ENCODE measurements around the gene MBLAC1.

DNA sequence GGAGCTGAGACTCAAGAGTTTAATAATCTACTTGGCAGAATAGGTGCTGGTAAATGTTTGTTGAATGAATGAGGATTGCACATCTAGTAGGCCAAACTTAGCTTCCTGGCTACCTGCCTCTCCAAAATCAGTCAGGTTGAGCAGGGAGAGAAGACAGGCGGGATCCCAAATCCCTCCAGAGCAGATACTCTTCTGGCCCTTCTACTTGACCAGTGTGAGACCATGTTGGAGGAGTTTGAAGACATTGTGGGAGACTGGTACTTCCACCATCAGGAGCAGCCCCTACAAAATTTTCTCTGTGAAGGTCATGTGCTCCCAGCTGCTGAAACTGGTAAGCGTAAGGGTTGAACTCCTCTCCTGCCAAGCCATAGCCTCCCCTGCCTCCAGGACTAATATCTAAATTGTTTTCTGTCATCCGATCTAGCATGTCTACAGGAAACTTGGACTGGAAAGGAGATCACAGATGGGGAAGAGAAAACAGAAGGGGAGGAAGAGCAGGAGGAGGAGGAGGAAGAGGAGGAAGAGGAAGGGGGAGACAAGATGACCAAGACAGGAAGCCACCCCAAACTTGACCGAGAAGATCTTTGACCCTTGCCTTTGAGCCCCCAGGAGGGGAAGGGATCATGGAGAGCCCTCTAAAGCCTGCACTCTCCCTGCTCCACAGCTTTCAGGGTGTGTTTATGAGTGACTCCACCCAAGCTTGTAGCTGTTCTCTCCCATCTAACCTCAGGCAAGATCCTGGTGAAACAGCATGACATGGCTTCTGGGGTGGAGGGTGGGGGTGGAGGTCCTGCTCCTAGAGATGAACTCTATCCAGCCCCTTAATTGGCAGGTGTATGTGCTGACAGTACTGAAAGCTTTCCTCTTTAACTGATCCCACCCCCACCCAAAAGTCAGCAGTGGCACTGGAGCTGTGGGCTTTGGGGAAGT is 2.2 kb upstream of the MBLAC1 start:
- no peak for TF ChIP-seq POLR2A (IDR thresholded peaks at IDR 0.05)
- TF ChIP-seq CTCF (IDR thresholded peaks at IDR 0.05) = no peak
